ENCODE measurements around the gene CEMIP. TPM values are rescaled to one million over a fixed set of nuclear protein-coding genes. Genes with fewer than 3 reads are reported as not detected.

Gene CEMIP
- total RNA-seq, 2 experiments from 2014 or later, result not detected

GRCh38 chr15:80888846-80889245 lies 109.7 kb downstream of the CEMIP start:
- no peaks in the 10 kb centered on the region for H3K27me3 ChIP-seq (ENCODE audit: control insufficient read depth in 1 of 2, insufficient read depth in 2 of 2, low read length in 2 of 2)

GRCh38 chr15:80890341-80891005 lies 111.3 kb downstream of the CEMIP start:
- H3K27me3 ChIP-seq (ENCODE audit: control insufficient read depth in 1 of 2, insufficient read depth in 2 of 2, low read length in 2 of 2), result no peaks in the 10 kb centered on the region
- ChIA-PET CTCF (interaction anchor here (0.7 to 1.0 kb wide), 2 partner anchors 17 to 21 kb away, joined by 3 read pairs; no protein-coding TSS in a partner anchor), POLR2A (interaction anchor here (0.8 kb wide), 1 partner anchor 12 kb away, joined by 3 read pairs; no protein-coding TSS in a partner anchor)
- no peak overlapping the region for H3K4me3 Mint-ChIP-seq
- H3K4me1 Mint-ChIP-seq (ENCODE audit: low read depth), result peaks cover 20% of the 10 kb centered on the region
- H3K9me3 ChIP-seq (ENCODE audit: control insufficient read depth in 1 of 2, insufficient read depth in 1 of 2, low read length in 2 of 2), result no peaks in the 10 kb centered on the region
- no peak overlapping the region for H3K27ac Mint-ChIP-seq
- intact Hi-C loops (cut with DNase I, micrococcal nuclease), result no loop called here
- no peak overlapping the region for H3K4me3 ChIP-seq (ENCODE audit: low read length)
- no peak overlapping the region for H3K27ac ChIP-seq (ENCODE audit: low read depth in 1 of 2, low read length in 2 of 2)
- peaks cover 4% of the 10 kb centered on the region for H3K36me3 Mint-ChIP-seq (ENCODE audit: low read depth)
- H3K36me3 ChIP-seq (ENCODE audit: insufficient read depth, low read length), result no peaks in the 10 kb centered on the region
- no peaks in the 10 kb centered on the region for H3K27me3 Mint-ChIP-seq
- peaks cover 2% of the 10 kb centered on the region for H3K4me1 ChIP-seq (ENCODE audit: insufficient read depth, low read length)
- H3K9me3 Mint-ChIP-seq, result no peaks in the 10 kb centered on the region
- no peak for ATAC-seq (ENCODE audit: poor library complexity)
- TF ChIP-seq CTCF (IDR thresholded peaks at IDR 0.05), result no peak
- DNase-seq, result no peak

More at GRCh38 chr15:80888846-80889245, 109.7 kb downstream of the CEMIP start:
- Mint-ChIP-seq H3K4me1 (ENCODE audit: low read depth) (peaks cover 20% of the 10 kb centered on the region), H3K27me3 (no peaks in the 10 kb centered on the region), H3K4me3 (no peak overlapping the region), H3K36me3 (ENCODE audit: low read depth) (no peaks in the 10 kb centered on the region), H3K27ac (no peak overlapping the region), H3K9me3 (no peaks in the 10 kb centered on the region)
- ATAC-seq (ENCODE audit: poor library complexity) (no peak), DNase-seq (peak in 1 of 14 experiments; percentile 7)
- Histone ChIP-seq H3K9me3 (ENCODE audit: control insufficient read depth in 1 of 2, insufficient read depth in 1 of 2, low read length in 2 of 2) (no peaks in the 10 kb centered on the region), H3K4me3 (ENCODE audit: low read length) (no peak overlapping the region), H3K4me1 (ENCODE audit: insufficient read depth, low read length) (peaks cover 2% of the 10 kb centered on the region), H3K36me3 (ENCODE audit: insufficient read depth, low read length) (no peaks in the 10 kb centered on the region), H3K27ac (ENCODE audit: low read depth in 1 of 2, low read length in 2 of 2) (no peak overlapping the region)
- CTCF ChIA-PET, result no interaction called here
- TF ChIP-seq CTCF (IDR thresholded peaks at IDR 0.05), result no peak
- intact Hi-C loops (cut with DNase I, micrococcal nuclease), result no loop called here
- POLR2A ChIA-PET, result no interaction called here

GRCh38 chr15:80891006-80891405 lies 111.8 kb downstream of the CEMIP start:
- Histone ChIP-seq H3K4me3 (ENCODE audit: low read length) (no peak overlapping the region), H3K9me3 (ENCODE audit: control insufficient read depth in 1 of 2, insufficient read depth in 1 of 2, low read length in 2 of 2) (no peaks in the 10 kb centered on the region), H3K36me3 (ENCODE audit: insufficient read depth, low read length) (no peaks in the 10 kb centered on the region), H3K27me3 (ENCODE audit: control insufficient read depth in 1 of 2, insufficient read depth in 2 of 2, low read length in 2 of 2) (no peaks in the 10 kb centered on the region), H3K4me1 (ENCODE audit: insufficient read depth, low read length) (peaks cover 2% of the 10 kb centered on the region), H3K27ac (ENCODE audit: low read depth in 1 of 2, low read length in 2 of 2) (no peak overlapping the region)
- no peak for ATAC-seq (ENCODE audit: poor library complexity)
- intact Hi-C loops (cut with DNase I, micrococcal nuclease), result no loop called here
- peaks cover 9% of the 10 kb centered on the region for H3K36me3 Mint-ChIP-seq (ENCODE audit: low read depth)
- no peaks in the 10 kb centered on the region for H3K27me3 Mint-ChIP-seq
- H3K4me1 Mint-ChIP-seq (ENCODE audit: low read depth), result peaks cover 20% of the 10 kb centered on the region
- DNase-seq, result no peak
- peaks cover under 1% of the 10 kb centered on the region for H3K9me3 Mint-ChIP-seq
- no peak overlapping the region for H3K4me3 Mint-ChIP-seq
- H3K27ac Mint-ChIP-seq, result no peak overlapping the region
- no peak for TF ChIP-seq CTCF (IDR thresholded peaks at IDR 0.05)
- ChIA-PET CTCF (no interaction called here), POLR2A (no interaction called here)
